K562 (cell line): ENCODE data around the gene ELMO1. TPM values are rescaled to one million over a fixed set of nuclear protein-coding genes. Genes with fewer than 3 reads are reported as not detected.

ENCODE experiments used
- ATAC-seq: fragments of 200-7000 bp; cut with Tn5 transposase; 3 replicates; pipeline ENCODE4 v1.9.1; 2020; ENCODE audit warnings: moderate library complexity
- BruUV-seq: library from RNA; stranded (reverse); fragments of 400-500 nt; replicated peaks from 2 replicates; lab custom pipeline; 2021; lab: Mats Ljungman, UMichigan
- CTCF ChIA-PET: fragments of 300-600 bp; formaldehyde crosslinking; extraction: SDS; loops from one replicate; lab custom pipeline; 2021; ENCODE audit warnings: low intra/inter-chr PET ratio; lab: Yijun Ruan, JAX
- POLR2A ChIA-PET: fragments of 300-600, 350-650 bp; sonication (Branson Sonifier 250); formaldehyde crosslinking; extraction: SDS; loops from one replicate; lab custom pipeline; 2021; ENCODE audit warnings: antibody characterized with exemption, inconsistent platforms; lab: Yijun Ruan, JAX
- DNase-seq, 4 experiments: peaks; one replicate each; pipeline versions ENCODE4 v3.0.0 to v3.0.0-alpha.2; 2011 to 2018; ENCODE audit warnings: low spot score in 3 of 4, mixed read lengths in 3 of 4; ENCODE audit errors: extremely low read depth in 1 of 4
- FAIRE-seq: peaks from 2 replicates; lab custom pipeline; 2011; peaks lifted over from hg19 to GRCh38; lab: Jason Lieb, UNC
- H2AFZ ChIP-seq: 2 replicates; pipeline ENCODE4 v1.6.0; 2011; ENCODE audit warnings: low read depth, low read length, control low read depth, inconsistent platforms
- H3K27ac ChIP-seq: fragments of 200-600 bp; 3 replicates; pipeline ENCODE4 v1.8.0; 2011; ENCODE audit warnings: low read depth, mild to moderate bottlenecking, control low read depth, inconsistent platforms, low read length, moderate library complexity, mixed read lengths; ENCODE audit errors: extremely low read depth
- H3K27me3 ChIP-seq, 2 experiments: fragments of 300-600 bp in 1 of 2; 2 replicates in 1 of 2; 3 replicates in 1 of 2; pipeline versions ENCODE4 v1.6.0 to v1.8.0; 2011; ENCODE audit warnings: inconsistent platforms in 2 of 2, low read length in 2 of 2, mild to moderate bottlenecking in 1 of 2, mixed read lengths in 1 of 2, moderate library complexity in 1 of 2; ENCODE audit not compliant: control insufficient read depth in 2 of 2, insufficient read depth in 2 of 2
- H3K36me3 ChIP-seq: fragments of 300-600 bp; 3 replicates; pipeline ENCODE4 v1.8.0; 2011; ENCODE audit warnings: mild to moderate bottlenecking, low read length, inconsistent platforms; ENCODE audit not compliant: control insufficient read depth, insufficient read depth
- H3K4me1 ChIP-seq, 2 experiments: fragments of 200-600 bp in 1 of 2; replicated peaks in 1 of 2; 2 replicates in 1 of 2; 3 replicates in 1 of 2; pipeline versions ENCODE4 v1.5.1 to v1.8.0; 2011; ENCODE audit warnings: inconsistent platforms in 2 of 2, low read length in 2 of 2, mild to moderate bottlenecking in 1 of 2, mixed read lengths in 1 of 2, moderate library complexity in 1 of 2; ENCODE audit not compliant: control insufficient read depth in 2 of 2, insufficient read depth in 2 of 2
- H3K4me2 ChIP-seq: 2 replicates; pipeline ENCODE4 v1.6.1; 2011; ENCODE audit warnings: low read length, control low read depth, inconsistent platforms, mixed read lengths; ENCODE audit not compliant: insufficient read depth
- H3K4me3 ChIP-seq: fragments of 200-600 bp; sonication (generic), shearing (Covaris generic); 2 replicates; pipeline ENCODE4 v1.5.1; 2016; ENCODE audit warnings: control low read depth, inconsistent platforms
- H3K79me2 ChIP-seq: fragments of 200-600 bp; 3 replicates; pipeline ENCODE4 v1.8.0; 2011; ENCODE audit warnings: low read length, inconsistent platforms; ENCODE audit not compliant: control insufficient read depth, insufficient read depth
- H3K9ac ChIP-seq, 2 experiments: 2 replicates each; pipeline versions ENCODE4 v1.6.0 to v1.6.1; 2011; ENCODE audit warnings: low read depth in 2 of 2, low read length in 2 of 2, control low read depth in 1 of 2, inconsistent platforms in 1 of 2, mild to moderate bottlenecking in 1 of 2, mixed read lengths in 1 of 2; ENCODE audit not compliant: insufficient read depth in 1 of 2
- H3K9me1 ChIP-seq: one replicate; pipeline ENCODE4 v1.6.0; 2011; ENCODE audit warnings: inconsistent platforms, mild to moderate bottlenecking, low read length, moderate library complexity; ENCODE audit not compliant: control insufficient read depth, insufficient read depth
- H3K9me3 ChIP-seq: replicated peaks from 2 replicates; pipeline ENCODE4 v1.5.1; 2011; ENCODE audit warnings: low read depth, low read length, inconsistent platforms; ENCODE audit not compliant: control insufficient read depth, insufficient read depth
- H4K20me1 ChIP-seq: replicated peaks from 2 replicates; pipeline ENCODE4 v1.6.1; 2011; ENCODE audit warnings: low read length, inconsistent platforms, mixed read lengths; ENCODE audit not compliant: control insufficient read depth, insufficient read depth
- FOXK1 ChIP-seq: sonication (generic); formaldehyde crosslinking; IDR thresholded peaks from 2 replicates; pipeline ENCODE4 v1.8.0; 2022; ENCODE audit warnings: missing genetic modification reagents, mild to moderate bottlenecking, borderline replicate concordance
- GTF2F1 ChIP-seq: IDR thresholded peaks from 2 replicates; pipeline ENCODE4 v1.6.1; 2011; ENCODE audit warnings: low read depth, low read length, improper control_type of control experiment
- HDGF ChIP-seq: fragments of 450-650 bp; IDR thresholded peaks from 2 replicates; pipeline ENCODE4 v1.6.1; 2016
- WGBS: fragments of 100-300 bp; shearing (Covaris generic); methylation state at CpG from one replicate; pipeline ENCODE4 v1.1.6; 2016; ENCODE audit warnings: low coverage, mixed read lengths; ENCODE audit not compliant: insufficient coverage; ENCODE audit errors: missing lambda C conversion rate; 5-methylcytosine and 5-hydroxymethylcytosine counted together
- in situ Hi-C: fragments of 300-500 bp; cut with MboI; formaldehyde crosslinking; loops from 4 replicates; pipeline ENCODE4 v1.15.0; 2018; ENCODE audit warnings: inconsistent platforms, mixed read lengths
- intact Hi-C: fragments of 100-400 bp; cut with micrococcal nuclease; formaldehyde crosslinking; loops from 2 replicates; pipeline ENCODE4 v1.14.2; 2022
- polyA plus RNA-seq, 8 experiments: library from polyadenylated mRNA; depleted of rRNA in 4 of 8; stranded (reverse) in 5 of 8; unstranded in 3 of 8; fragments of >200 nt; fragmentation: Nextera tagmentation in 2 of 8; fragmentation: Illumina TruSeq in 1 of 8; extraction: Ambion mirVana in 2 of 8; extraction: Trizol in 1 of 8; gene quantifications; 2 replicates each; pipeline versions ENCODE4 v1.2.1 to v1.2.3, GENCODE V29; 2011 to 2014; ENCODE audit warnings: inconsistent platforms in 1 of 8, missing spikeins in 1 of 8
- total RNA-seq, 7 experiments: library from RNA; depleted of rRNA in 6 of 7; stranded (reverse); fragments of >200 nt in 6 of 7; fragmentation: Illumina TruSeq in 2 of 7; extraction: Trizol in 2 of 7; gene quantifications; 2 replicates each; pipeline versions ENCODE4 v1.2.1 to v1.2.3, GENCODE V29; 2011 to 2021; ENCODE audit warnings: low replicate concordance in 1 of 7
- TF ChIP-seq, protein P1 (sequence below): fragments of 250-450 bp; sonication (Bioruptor Pico); IDR thresholded peaks from 2 replicates; pipeline ENCODE4 v1.4.0; 2020; ENCODE audit warnings: mild to moderate bottlenecking, moderate library complexity

ELMO1 gene
- total and polyA plus RNA-seq, 9 of the 15 experiments (the other 6 are each of a cell fraction or from before 2014, with no cell fraction given), result 0.36 to 7.2 (median 3.6) TPM

DNA sequence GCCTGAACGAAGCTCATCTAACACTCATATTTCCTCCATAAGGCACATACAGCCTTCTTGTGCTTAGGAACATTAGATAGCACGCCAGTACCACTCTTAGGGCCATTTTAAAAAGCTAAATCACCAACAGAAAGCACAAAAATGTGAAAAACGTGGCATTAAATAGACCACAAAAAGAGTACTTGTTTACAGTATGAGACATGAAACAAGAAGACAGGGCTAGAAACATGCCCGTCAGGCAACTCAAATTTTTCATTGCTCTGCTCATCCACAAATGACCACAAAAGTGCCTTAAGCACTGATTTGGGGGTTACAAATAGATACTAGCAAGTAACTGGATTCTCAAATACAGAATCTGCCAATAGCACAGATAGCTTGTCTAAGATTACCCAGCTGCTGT is 67.8 kb downstream of the ELMO1 start:
- H3K9me1 ChIP-seq, result no peaks in the 10 kb centered on the region
- no peak overlapping the region for H3K9ac ChIP-seq
- H3K4me3 ChIP-seq, result no peak overlapping the region
- DNase-seq, result no peak
- CTCF ChIA-PET, result no interaction called here
- H3K9me3 ChIP-seq, result peaks cover 5% of the 10 kb centered on the region
- FAIRE-seq, result no peak
- no TSS peak for BruUV-seq
- no peaks in the 10 kb centered on the region for H3K36me3 ChIP-seq
- H3K79me2 ChIP-seq, result no peaks in the 10 kb centered on the region
- intact Hi-C loops, result no loop called here
- H4K20me1 ChIP-seq, result no peaks in the 10 kb centered on the region
- H3K4me1 ChIP-seq, result no peaks in the 10 kb centered on the region
- no peak for ATAC-seq
- POLR2A ChIA-PET, result interaction anchor here (0.6 to 1.0 kb wide), 2 partner anchors 11 to 658 kb away, joined by 3 to 4 read pairs; no protein-coding TSS in a partner anchor
- no peak overlapping the region for H3K4me2 ChIP-seq
- peaks cover 0 to 5% of the 10 kb centered on the region in 2 experiments; a peak in 1 of 5 replicates for H3K27me3 ChIP-seq
- in situ Hi-C loops, result loop anchor here (25.0 kb wide), 1 partner anchor 1631 kb away; no protein-coding TSS in a partner anchor
- no peak overlapping the region for H3K27ac ChIP-seq
- no peak overlapping the region for H2AFZ ChIP-seq
- no peak for TF ChIP-seq GTF2F1
- TF ChIP-seq HDGF, result no peak
- TF ChIP-seq, protein P1, sequence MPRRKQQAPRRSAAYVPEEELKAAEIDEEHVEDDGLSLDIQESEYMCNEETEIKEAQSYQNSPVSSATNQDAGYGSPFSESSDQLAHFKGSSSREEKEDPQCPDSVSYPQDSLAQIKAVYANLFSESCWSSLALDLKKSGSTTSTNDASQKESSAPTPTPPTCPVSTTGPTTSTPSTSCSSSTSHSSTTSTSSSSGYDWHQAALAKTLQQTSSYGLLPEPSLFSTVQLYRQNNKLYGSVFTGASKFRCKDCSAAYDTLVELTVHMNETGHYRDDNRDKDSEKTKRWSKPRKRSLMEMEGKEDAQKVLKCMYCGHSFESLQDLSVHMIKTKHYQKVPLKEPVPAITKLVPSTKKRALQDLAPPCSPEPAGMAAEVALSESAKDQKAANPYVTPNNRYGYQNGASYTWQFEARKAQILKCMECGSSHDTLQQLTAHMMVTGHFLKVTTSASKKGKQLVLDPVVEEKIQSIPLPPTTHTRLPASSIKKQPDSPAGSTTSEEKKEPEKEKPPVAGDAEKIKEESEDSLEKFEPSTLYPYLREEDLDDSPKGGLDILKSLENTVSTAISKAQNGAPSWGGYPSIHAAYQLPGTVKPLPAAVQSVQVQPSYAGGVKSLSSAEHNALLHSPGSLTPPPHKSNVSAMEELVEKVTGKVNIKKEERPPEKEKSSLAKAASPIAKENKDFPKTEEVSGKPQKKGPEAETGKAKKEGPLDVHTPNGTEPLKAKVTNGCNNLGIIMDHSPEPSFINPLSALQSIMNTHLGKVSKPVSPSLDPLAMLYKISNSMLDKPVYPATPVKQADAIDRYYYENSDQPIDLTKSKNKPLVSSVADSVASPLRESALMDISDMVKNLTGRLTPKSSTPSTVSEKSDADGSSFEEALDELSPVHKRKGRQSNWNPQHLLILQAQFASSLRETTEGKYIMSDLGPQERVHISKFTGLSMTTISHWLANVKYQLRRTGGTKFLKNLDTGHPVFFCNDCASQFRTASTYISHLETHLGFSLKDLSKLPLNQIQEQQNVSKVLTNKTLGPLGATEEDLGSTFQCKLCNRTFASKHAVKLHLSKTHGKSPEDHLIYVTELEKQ, result no peak
- TF ChIP-seq FOXK1 (CRISPR knock-in tag), result no peak
- TF ChIP-seq, all 486 proteins: peak for 0
- WGBS, result 10% methylated on average over 4 of the region's 4 CpGs
